Activated T-cell treated with anti-CD3 and anti-CD28 coated beads, Interleukin-2, amount 50 U/mL, for 1 hour (primary cell): ENCODE results near the gene TPT1.
"Not testable (repeated sequence)": the region's sequence is repeated elsewhere in the genome, so short reads cannot be mapped to it uniquely, and the experiment has no call there.

Source experiments
- DNase-seq: peaks from one replicate; pipeline ENCODE4 v3.0.0-alpha.2; 2020

The TPT1 gene

GRCh38 chr13:45299194-45299593 lies 41.8 kb downstream of the TPT1 start:
- no peak for DNase-seq

DNA sequence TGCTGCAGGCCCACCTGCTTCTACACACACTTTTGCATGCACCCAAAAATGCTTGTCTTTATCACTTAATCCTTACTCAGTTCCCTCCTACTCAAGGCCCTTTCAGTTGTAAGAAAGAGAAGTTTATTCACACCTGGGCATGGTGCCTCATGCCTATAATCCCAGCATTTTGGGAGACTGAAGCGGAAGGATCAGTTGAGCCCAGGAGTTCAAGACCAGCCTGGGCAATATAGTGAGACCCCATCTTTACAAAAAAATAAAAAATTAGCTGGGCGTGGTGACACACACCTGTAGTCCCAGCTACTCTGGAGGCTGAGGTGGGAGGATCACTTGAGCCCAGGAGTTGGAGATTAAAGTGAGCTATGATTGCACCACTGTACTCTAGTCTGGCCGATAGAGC lies 42.4 kb downstream of the TPT1 start:
- DNase-seq: not testable (repeated sequence)

- no peak for DNase-seq
These were observed 42.8 kb downstream of the TPT1 start for GRCh38 chr13:45298206-45298505.

DNA sequence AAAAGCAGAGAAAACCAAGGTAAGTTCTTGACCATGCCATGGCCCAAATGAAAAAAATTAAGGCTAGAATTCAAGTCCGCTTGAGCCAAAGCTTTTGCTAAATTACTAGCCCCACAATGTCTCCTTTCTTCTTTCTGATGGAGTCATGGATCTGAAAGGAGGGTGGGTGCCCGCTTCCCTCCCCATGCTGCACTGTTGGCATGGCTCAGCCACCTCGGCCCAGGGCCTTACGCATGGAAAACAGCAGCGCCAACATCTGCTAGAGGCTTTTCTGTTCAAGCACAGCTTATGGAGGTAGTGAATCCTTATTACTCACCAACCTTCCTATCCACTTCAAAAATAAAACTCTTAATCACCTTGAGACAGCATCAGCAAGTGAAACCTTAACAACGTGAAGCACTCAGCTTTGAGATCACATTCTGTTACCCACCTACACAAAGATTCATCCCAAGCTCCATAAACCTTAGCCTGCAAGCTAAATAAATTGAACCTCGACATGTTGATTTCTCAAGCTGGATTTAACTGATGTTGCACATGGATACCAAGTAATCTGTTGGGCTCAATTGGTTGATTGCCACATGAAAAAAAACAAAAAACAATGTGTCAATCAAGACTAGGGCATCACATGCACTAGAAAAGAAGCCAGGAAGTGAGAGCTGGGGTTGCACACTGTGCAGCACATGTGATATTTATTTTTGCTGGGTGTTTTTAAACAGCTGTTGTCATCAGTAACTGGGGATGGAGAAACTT lies 43.4 kb downstream of the TPT1 start:
- no peak for DNase-seq

DNA sequence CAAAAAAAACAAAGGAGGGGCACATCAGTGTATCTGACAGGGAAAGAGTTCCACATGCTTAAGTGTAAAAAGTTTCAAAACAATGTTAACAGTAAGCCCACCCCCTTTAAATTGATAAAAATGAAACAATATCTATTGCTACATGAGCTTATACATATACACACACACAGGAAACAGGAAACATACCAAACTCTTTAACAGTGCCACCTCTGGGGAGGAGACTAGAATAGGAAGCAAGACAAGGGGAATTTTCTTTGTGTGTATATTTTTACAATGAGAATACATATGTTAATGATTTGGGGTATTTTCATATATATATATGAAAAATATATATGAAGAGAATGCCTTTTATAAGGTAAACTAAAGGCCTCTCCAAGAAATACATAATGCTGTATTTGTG lies 44.7 kb downstream of the TPT1 start:
- DNase-seq: no peak

- no peak for DNase-seq
These were observed 45.4 kb downstream of the TPT1 start for GRCh38 chr13:45295536-45295935.

DNA sequence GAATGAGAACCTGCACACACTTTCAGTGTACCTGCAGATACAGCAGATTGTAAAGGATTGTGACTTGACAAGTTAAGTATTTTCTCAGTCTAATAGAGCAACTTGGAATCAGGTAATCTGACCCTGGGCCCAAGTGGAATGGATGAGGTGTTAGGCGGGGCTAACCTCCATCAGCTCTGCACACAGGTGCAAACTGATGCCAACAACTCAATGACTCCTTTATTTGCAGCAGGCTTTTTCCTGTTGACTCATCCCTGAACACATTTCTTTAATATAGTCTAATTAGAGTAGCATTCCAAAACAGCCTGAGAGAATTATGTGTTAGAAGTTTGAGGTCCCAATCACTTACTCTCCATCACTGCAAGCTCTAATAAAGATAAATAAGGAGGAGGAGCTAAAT lies 48.8 kb downstream of the TPT1 start:
- DNase-seq: no peak

- DNase-seq: no peak
These were observed 50.9 kb downstream of the TPT1 start for GRCh38 chr13:45289936-45290563.
